Keratinocyte (primary cell): ENCODE data around the gene RNF215. TPM values are rescaled to one million over a fixed set of nuclear protein-coding genes. Genes with fewer than 3 reads are reported as not detected.

Experiments
- DNase-seq: peaks from one replicate; pipeline ENCODE4 v3.0.0-alpha.2; 2011; ENCODE audit warnings: low read depth, missing footprints, low spot score
- FAIRE-seq: peaks from 2 replicates; lab custom pipeline; 2011; peaks lifted over from hg19 to GRCh38; lab: Jason Lieb, UNC
- H2AFZ ChIP-seq: 2 replicates; pipeline ENCODE4 v1.6.0; 2012; ENCODE audit warnings: low read length, control low read depth, inconsistent platforms; ENCODE audit not compliant: control insufficient read depth
- H3K27ac ChIP-seq: 2 replicates; pipeline ENCODE4 v1.5.1; 2011; ENCODE audit warnings: low read length; ENCODE audit not compliant: control insufficient read depth, insufficient read depth
- H3K27me3 ChIP-seq: 3 replicates; pipeline ENCODE4 v1.6.0; 2011; ENCODE audit warnings: low read length; ENCODE audit not compliant: control insufficient read depth, insufficient read depth; ENCODE audit errors: extremely low read depth
- H3K36me3 ChIP-seq, 2 experiments: 2 replicates in 1 of 2; 3 replicates in 1 of 2; pipeline ENCODE4 v1.5.1; 2011; ENCODE audit warnings: low read length in 2 of 2, mild to moderate bottlenecking in 1 of 2; ENCODE audit not compliant: control insufficient read depth in 2 of 2, insufficient read depth in 2 of 2; ENCODE audit errors: extremely low read depth in 1 of 2
- H3K4me1 ChIP-seq: 3 replicates; pipeline ENCODE4 v1.5.1; 2011; ENCODE audit warnings: low read length; ENCODE audit not compliant: control insufficient read depth, insufficient read depth; ENCODE audit errors: extremely low read depth
- H3K4me2 ChIP-seq: 3 replicates; pipeline ENCODE4 v1.6.0; 2011; ENCODE audit warnings: low read depth, low read length; ENCODE audit not compliant: control insufficient read depth, insufficient read depth; ENCODE audit errors: extremely low read depth
- H3K4me3 ChIP-seq, 3 experiments: fragments of 200-600 bp in 1 of 3; sonication (generic) in 1 of 3; 2 replicates in 2 of 3; 3 replicates in 1 of 3; pipeline ENCODE4 v1.5.1; 2011 to 2016; ENCODE audit warnings: low read length in 3 of 3, mild to moderate bottlenecking in 3 of 3, control low read depth in 2 of 3, inconsistent platforms in 1 of 3, low read depth in 1 of 3, mixed read lengths in 1 of 3, mixed run types in 1 of 3, moderate library complexity in 1 of 3; ENCODE audit not compliant: control insufficient read depth in 2 of 3, insufficient read depth in 2 of 3; ENCODE audit errors: extremely low read depth in 1 of 3
- H3K79me2 ChIP-seq: 2 replicates; pipeline ENCODE4 v1.6.0; 2012; ENCODE audit warnings: low read length; ENCODE audit not compliant: control insufficient read depth, insufficient read depth
- H3K9ac ChIP-seq: 3 replicates; pipeline ENCODE4 v1.6.0; 2011; ENCODE audit warnings: low read length; ENCODE audit not compliant: control insufficient read depth, insufficient read depth; ENCODE audit errors: extremely low read depth
- H3K9me1 ChIP-seq: 3 replicates; pipeline ENCODE4 v1.6.0; 2011; ENCODE audit warnings: low read length; ENCODE audit not compliant: control insufficient read depth, insufficient read depth; ENCODE audit errors: extremely low read depth
- H3K9me3 ChIP-seq: 2 replicates; pipeline ENCODE4 v1.5.1; 2012; ENCODE audit warnings: low read depth, low read length; ENCODE audit not compliant: control insufficient read depth
- H4K20me1 ChIP-seq: 3 replicates; pipeline ENCODE4 v1.6.0; 2011; ENCODE audit warnings: low read length; ENCODE audit not compliant: control insufficient read depth, insufficient read depth; ENCODE audit errors: extremely low read depth
- CTCF ChIP-seq, 3 experiments: IDR thresholded peaks in 1 of 3; conservative IDR thresholded peaks in 1 of 3; optimal IDR thresholded peaks in 1 of 3; 2 replicates in 2 of 3; 3 replicates in 1 of 3; pipeline versions ENCODE3 to v1.5.1; 2011; ENCODE audit warnings: low read length in 3 of 3, mild to moderate bottlenecking in 3 of 3, moderate library complexity in 2 of 3, control low read depth in 1 of 3, inconsistent platforms in 1 of 3; ENCODE audit not compliant: insufficient read depth in 2 of 3; ENCODE audit errors: extremely low read depth in 1 of 3
- EZH2 ChIP-seq: IDR thresholded peaks from one replicate; pipeline ENCODE4 v1.6.1; 2012; ENCODE audit warnings: inconsistent platforms, mild to moderate bottlenecking, low read length, moderate library complexity
- dilution Hi-C: fragments of 300-500 bp; cut with MboI; formaldehyde crosslinking; loops from one replicate; pipeline ENCODE4 v1.7.0; 2020; ENCODE audit warnings: low sequenced_read_pairs; ENCODE audit not compliant: extremely low pct_ligation_motif_present
- polyA plus RNA-seq, 5 experiments: library from polyadenylated mRNA; depleted of rRNA in 3 of 5; stranded (reverse) in 3 of 5; stranded (forward) in 1 of 5; unstranded in 1 of 5; fragments of >200 nt; gene quantifications; 1 replicate in 1 of 5; 2 replicates in 3 of 5; 3 replicates in 1 of 5; pipeline versions ENCODE4 v1.2.1 to v1.2.3, GENCODE V29; 2011 to 2012; ENCODE audit warnings: missing spikeins in 2 of 5, low read depth in 1 of 5, low replicate concordance in 1 of 5

RNF215 gene
- polyA plus RNA-seq, 1 donor (not counting 4 experiments of a cell fraction or from before 2014, with no cell fraction given), result 8.3 TPM

GRCh38 chr22:30382340-30382739 lies 4.9 kb downstream of the RNF215 start:
- no peaks in the 10 kb centered on the region for H4K20me1 ChIP-seq
- H3K27ac ChIP-seq, result no peak overlapping the region
- no peak overlapping the region for H3K4me3 ChIP-seq
- DNase-seq (no peak), FAIRE-seq (no peak)
- no peaks in the 10 kb centered on the region for H3K9me3 ChIP-seq
- H3K9ac ChIP-seq, result no peak overlapping the region
- no peaks in the 10 kb centered on the region for H3K27me3 ChIP-seq
- no peaks in the 10 kb centered on the region for H3K79me2 ChIP-seq
- peaks cover 6% of the 10 kb centered on the region for H3K4me1 ChIP-seq
- dilution Hi-C loops, result no loop called here
- no peak overlapping the region for H2AFZ ChIP-seq
- H3K36me3 ChIP-seq, result peaks cover 3 to 24% of the 10 kb centered on the region in 2 experiments
- no peak overlapping the region for H3K4me2 ChIP-seq
- no peak for TF ChIP-seq EZH2
- no peak for TF ChIP-seq CTCF (optimal IDR thresholded peaks at IDR 0.05 in 1 of 3, IDR thresholded peaks at IDR 0.05 in 1 of 3, conservative IDR thresholded peaks at IDR 0.05 in 1 of 3; ENCODE audit: extremely low read depth in 1 of 3, insufficient read depth in 2 of 3, low read length in 3 of 3)
- H3K9me1 ChIP-seq, result no peaks in the 10 kb centered on the region

- Histone ChIP-seq H3K27me3 (no peaks in the 10 kb centered on the region), H3K27ac (no peak overlapping the region), H3K9me3 (no peaks in the 10 kb centered on the region), H3K36me3 (peaks cover 3 to 27% of the 10 kb centered on the region in 2 experiments), H3K79me2 (no peaks in the 10 kb centered on the region), H3K9me1 (no peaks in the 10 kb centered on the region), H2AFZ (no peak overlapping the region), H3K4me2 (no peak overlapping the region), H4K20me1 (no peaks in the 10 kb centered on the region), H3K4me1 (peaks cover under 1% of the 10 kb centered on the region), H3K4me3 (no peak overlapping the region), H3K9ac (no peak overlapping the region)
- FAIRE-seq (no peak), DNase-seq (no peak)
- dilution Hi-C loops, result no loop called here
- TF ChIP-seq CTCF (optimal IDR thresholded peaks at IDR 0.05 in 1 of 3, IDR thresholded peaks at IDR 0.05 in 1 of 3, conservative IDR thresholded peaks at IDR 0.05 in 1 of 3; ENCODE audit: extremely low read depth in 1 of 3, insufficient read depth in 2 of 3, low read length in 3 of 3) (no peak), EZH2 (no peak)
Measured at GRCh38 chr22:30381264-30381663, 5.9 kb downstream of the RNF215 start.
